Karpas-422 (cell line): ENCODE data around the gene DEPDC1B. TPM values are rescaled to one million over a fixed set of nuclear protein-coding genes. Genes with fewer than 3 reads are reported as not detected.

Source experiments
- DNase-seq: peaks from one replicate; pipeline ENCODE4 v3.0.0-alpha.2; 2015
- H2AFZ ChIP-seq: fragments of 200-600 bp; sonication (generic); 2 replicates; pipeline ENCODE4 v1.6.1; 2014; ENCODE audit warnings: antibody characterized with exemption, low read length, mixed read lengths
- H3K27ac ChIP-seq: fragments of 200-600 bp; sonication (generic); 2 replicates; pipeline ENCODE4 v1.5.1; 2014; ENCODE audit warnings: mild to moderate bottlenecking, low read length, moderate library complexity
- H3K27me3 ChIP-seq: fragments of 200-600 bp; sonication (generic); 2 replicates; pipeline ENCODE4 v1.6.1; 2014; ENCODE audit warnings: low read length, mixed read lengths
- H3K36me3 ChIP-seq: fragments of 200-600 bp; sonication (generic); 2 replicates; pipeline ENCODE4 v1.6.1; 2014; ENCODE audit warnings: low read length, mixed read lengths; ENCODE audit not compliant: insufficient read depth
- H3K4me1 ChIP-seq: fragments of 200-600 bp; sonication (generic); 2 replicates; pipeline ENCODE4 v1.6.1; 2014; ENCODE audit warnings: mild to moderate bottlenecking, low read length, mixed read lengths
- H3K4me2 ChIP-seq: fragments of 200-600 bp; sonication (generic); 2 replicates; pipeline ENCODE4 v1.6.1; 2014; ENCODE audit warnings: low read length, low read depth, mild to moderate bottlenecking; ENCODE audit not compliant: poor library complexity, severe bottlenecking
- H3K4me3 ChIP-seq: fragments of 200-600 bp; sonication (generic); 2 replicates; pipeline ENCODE4 v1.5.1; 2014; ENCODE audit warnings: mild to moderate bottlenecking, antibody characterized with exemption, low read length, mixed read lengths
- H3K79me2 ChIP-seq: fragments of 200-600 bp; sonication (generic); 2 replicates; pipeline ENCODE4 v1.6.1; 2014; ENCODE audit warnings: mild to moderate bottlenecking, low read length, mixed read lengths
- H3K9ac ChIP-seq: fragments of 200-600 bp; sonication (generic); 2 replicates; pipeline ENCODE4 v1.6.0; 2014; ENCODE audit warnings: low read length
- H3K9me2 ChIP-seq: fragments of 200-600 bp; sonication (generic), shearing (Covaris generic); replicated peaks from 2 replicates; pipeline ENCODE4 v1.6.0; 2014; ENCODE audit warnings: mild to moderate bottlenecking, low read length, moderate library complexity; ENCODE audit not compliant: insufficient read depth
- H3K9me3 ChIP-seq: fragments of 300-700, 200-600 bp; sonication (generic); 2 replicates; pipeline ENCODE4 v1.6.1; 2014; ENCODE audit warnings: low read length, mixed read lengths
- H4K20me1 ChIP-seq: fragments of 200-600 bp; sonication (generic); 2 replicates; pipeline ENCODE4 v1.6.1; 2014; ENCODE audit warnings: mild to moderate bottlenecking, antibody characterized with exemption, low read length, low read depth; ENCODE audit not compliant: insufficient read depth
- total RNA-seq: library from RNA; depleted of rRNA; stranded (reverse); fragments of >200 nt; shearing (Covaris generic); gene quantifications from 2 replicates; pipeline ENCODE4 v1.2.3, GENCODE V29; 2014; ENCODE audit warnings: low replicate concordance; rRNA removed

Gene DEPDC1B
- total RNA-seq, 1 experiment from 2014 or later = 22.7 TPM

DNA sequence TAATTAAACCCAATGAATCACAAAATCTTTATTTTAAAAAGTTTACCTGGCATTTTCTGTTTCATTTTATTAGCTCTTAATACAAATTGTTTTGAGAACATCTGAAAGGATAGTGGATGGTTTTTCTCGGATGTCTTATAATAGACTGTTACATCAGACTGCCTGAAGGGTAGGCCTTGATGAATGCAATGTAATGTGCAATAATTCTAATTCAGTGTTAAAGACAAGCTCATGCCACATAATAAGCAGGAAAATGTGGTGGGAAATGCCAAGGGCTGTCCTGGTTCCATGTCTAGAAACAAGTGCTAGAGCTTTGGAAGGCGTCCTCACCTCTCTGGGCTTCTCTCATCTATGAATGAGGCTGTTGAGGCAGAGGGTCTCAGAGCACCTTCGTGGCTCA lies 148.1 kb downstream of the DEPDC1B start:
- H3K79me2 ChIP-seq = no peaks in the 10 kb centered on the region
- H2AFZ ChIP-seq = no peak overlapping the region
- no peaks in the 10 kb centered on the region for H3K9me3 ChIP-seq
- no peak for DNase-seq
- peaks cover 3% of the 10 kb centered on the region for H3K4me1 ChIP-seq
- H3K27ac ChIP-seq = no peak overlapping the region
- no peaks in the 10 kb centered on the region for H3K9me2 ChIP-seq
- H3K27me3 ChIP-seq = no peaks in the 10 kb centered on the region
- H4K20me1 ChIP-seq = no peaks in the 10 kb centered on the region
- no peak overlapping the region for H3K4me2 ChIP-seq
- H3K4me3 ChIP-seq = no peak overlapping the region
- no peaks in the 10 kb centered on the region for H3K36me3 ChIP-seq
- H3K9ac ChIP-seq = no peak overlapping the region

DNA sequence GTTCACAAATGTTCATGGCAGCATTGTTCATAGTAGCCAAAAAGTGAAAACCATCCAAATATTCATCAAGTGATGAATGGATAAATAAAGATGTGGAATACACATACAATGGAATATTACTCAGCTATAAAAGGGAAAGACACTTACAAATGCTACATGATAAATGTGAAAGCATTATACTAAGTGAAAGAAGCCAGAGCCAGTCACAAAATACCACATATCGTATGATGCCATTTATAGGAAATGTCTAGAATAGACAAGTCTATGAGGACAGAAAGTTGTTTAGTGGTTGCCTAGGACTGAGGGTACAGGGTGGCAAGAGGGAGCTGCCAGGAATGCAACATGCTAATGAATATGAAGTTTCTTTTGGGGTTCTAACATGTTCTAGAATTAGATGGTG lies 148.7 kb downstream of the DEPDC1B start:
- H3K9me2 ChIP-seq = no peaks in the 10 kb centered on the region
- DNase-seq = peak; percentile 17
- H3K9me3 ChIP-seq = no peaks in the 10 kb centered on the region
- H3K9ac ChIP-seq = no peak overlapping the region
- H3K4me1 ChIP-seq = peaks cover 3% of the 10 kb centered on the region
- H3K4me3 ChIP-seq = no peak overlapping the region
- H3K27ac ChIP-seq = no peak overlapping the region
- H3K4me2 ChIP-seq = no peak overlapping the region
- H3K36me3 ChIP-seq = no peaks in the 10 kb centered on the region
- H3K27me3 ChIP-seq = no peaks in the 10 kb centered on the region
- no peaks in the 10 kb centered on the region for H3K79me2 ChIP-seq
- no peak overlapping the region for H2AFZ ChIP-seq
- H4K20me1 ChIP-seq = no peaks in the 10 kb centered on the region

DNA sequence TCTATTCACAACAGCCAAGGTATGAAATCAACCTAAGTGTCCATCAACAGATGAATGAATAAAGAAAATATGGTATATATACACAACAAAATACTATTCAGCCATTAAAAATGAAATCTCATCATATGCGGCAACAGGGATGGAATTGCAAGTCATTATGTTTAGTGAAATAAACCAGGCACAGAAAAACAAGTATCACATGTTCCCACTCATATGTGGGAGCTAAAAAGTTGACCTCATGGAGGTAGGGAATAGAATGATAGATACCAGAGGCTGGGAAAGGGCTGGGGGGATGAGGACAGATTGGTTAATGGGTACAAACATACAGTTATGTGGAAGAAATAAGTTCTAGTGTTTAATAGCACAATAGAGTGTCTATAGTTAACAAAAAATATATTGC lies 149.7 kb downstream of the DEPDC1B start:
- H3K9ac ChIP-seq = no peak overlapping the region
- no peak overlapping the region for H2AFZ ChIP-seq
- no peaks in the 10 kb centered on the region for H3K27me3 ChIP-seq
- no peak overlapping the region for H3K4me2 ChIP-seq
- H3K79me2 ChIP-seq = no peaks in the 10 kb centered on the region
- no peak overlapping the region for H3K27ac ChIP-seq
- H3K4me3 ChIP-seq = no peak overlapping the region
- no peaks in the 10 kb centered on the region for H3K36me3 ChIP-seq
- peaks cover 3% of the 10 kb centered on the region for H3K4me1 ChIP-seq
- DNase-seq = no peak
- no peaks in the 10 kb centered on the region for H4K20me1 ChIP-seq
- H3K9me3 ChIP-seq = no peaks in the 10 kb centered on the region
- no peaks in the 10 kb centered on the region for H3K9me2 ChIP-seq

DNA sequence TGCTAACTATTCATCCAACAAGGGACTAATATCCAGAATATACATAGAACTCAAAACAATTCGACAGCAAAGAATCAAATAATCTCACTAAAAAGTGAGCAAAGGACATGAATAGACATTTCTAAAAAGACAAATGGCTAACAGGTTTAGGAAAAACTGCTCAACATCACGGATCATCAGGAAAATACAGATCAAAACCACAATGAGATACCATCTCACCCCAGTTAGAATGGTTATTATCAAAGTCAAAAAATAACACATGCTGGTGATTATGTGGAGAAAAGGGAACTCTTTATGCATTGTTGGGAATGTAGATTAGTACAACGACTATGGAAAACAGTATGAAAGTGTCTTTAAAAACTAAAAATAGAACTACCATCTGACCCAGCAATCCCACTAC lies 150.1 kb downstream of the DEPDC1B start:
- no peak for DNase-seq
- H3K9me3 ChIP-seq = no peaks in the 10 kb centered on the region
- H3K36me3 ChIP-seq = no peaks in the 10 kb centered on the region
- no peak overlapping the region for H3K9ac ChIP-seq
- peaks cover 3% of the 10 kb centered on the region for H3K4me1 ChIP-seq
- no peaks in the 10 kb centered on the region for H4K20me1 ChIP-seq
- no peak overlapping the region for H3K4me2 ChIP-seq
- no peak overlapping the region for H3K27ac ChIP-seq
- no peak overlapping the region for H3K4me3 ChIP-seq
- no peaks in the 10 kb centered on the region for H3K27me3 ChIP-seq
- no peaks in the 10 kb centered on the region for H3K9me2 ChIP-seq
- H3K79me2 ChIP-seq = no peaks in the 10 kb centered on the region
- H2AFZ ChIP-seq = no peak overlapping the region

Other genes starting within 250 kb of the DEPDC1B start
- 0.11 TPM in 1 of 2 replicates, not detected in the other for gene ELOVL7, start 144.1 kb upstream of the DEPDC1B start, total RNA-seq
- gene ERCC8, start 244.9 kb upstream of the DEPDC1B start, total RNA-seq = 13.6 and 23.0 TPM in 2 replicates
- gene NDUFAF2, start 245.0 kb upstream of the DEPDC1B start, total RNA-seq = 46.6 and 65.3 TPM in 2 replicates